ENCODE data around the gene SCAMP4. TPM values are rescaled to one million over a fixed set of nuclear protein-coding genes. Genes with fewer than 3 reads are reported as not detected.

Gene SCAMP4
- polyA plus RNA-seq, 1 donor from 2014 or later, result 12.7 TPM

GRCh38 chr19:1883784-1884183, 21.4 kb upstream of the SCAMP4 start:
- peaks cover 8% of the 10 kb centered on the region for H4K20me1 ChIP-seq (ENCODE audit: insufficient read depth)
- TF ChIP-seq TAF1 (IDR thresholded peaks at IDR 0.05; ENCODE audit: low read depth) (no peak), EZH2 (IDR thresholded peaks at IDR 0.05; ENCODE audit: borderline replicate concordance, insufficient read depth, low read length, poor library complexity, severe bottlenecking) (no peak)
- H3K27me3 ChIP-seq (ENCODE audit: insufficient read depth, low read depth, low read length), result no peaks in the 10 kb centered on the region
- peaks cover 27% of the 10 kb centered on the region for H3K79me2 ChIP-seq (replicated peaks; ENCODE audit: insufficient read depth, low read length)
- H3F3A ChIP-seq (ENCODE audit: insufficient read depth, low read length, poor library complexity, severe bottlenecking), result no peaks in the 10 kb centered on the region
- no peaks in the 10 kb centered on the region for H3K9me2 ChIP-seq (ENCODE audit: insufficient read depth, low read length)
- H3K36me3 ChIP-seq (ENCODE audit: insufficient read depth, low read length), result no peaks in the 10 kb centered on the region
- H3K9ac ChIP-seq (ENCODE audit: low read length), result peak overlapping the region; percentile 88
- H3K4me3 ChIP-seq (ENCODE audit: low read length), result peak overlapping the region; percentile 98
- H2AFZ ChIP-seq (ENCODE audit: low read depth, low read length), result no peak overlapping the region
- no peaks in the 10 kb centered on the region for H3K9me3 ChIP-seq (ENCODE audit: low read length)
- H3K4me2 ChIP-seq (ENCODE audit: low read length), result peak overlapping the region; percentile 83
- H3K27ac ChIP-seq (ENCODE audit: low read length), result no peak overlapping the region

GRCh38 chr19:1884291-1884718, 20.9 kb upstream of the SCAMP4 start:
- Histone ChIP-seq H3K9me3 (ENCODE audit: low read length) (no peaks in the 10 kb centered on the region), H3K9me2 (ENCODE audit: insufficient read depth, low read length) (no peaks in the 10 kb centered on the region), H3K4me2 (ENCODE audit: low read length) (peak overlapping the region; percentile 83), H3K9ac (ENCODE audit: low read length) (peak overlapping the region; percentile 88), H3K79me2 (replicated peaks; ENCODE audit: insufficient read depth, low read length) (peaks cover 27% of the 10 kb centered on the region), H4K20me1 (ENCODE audit: insufficient read depth) (peaks cover 8% of the 10 kb centered on the region), H3K4me3 (ENCODE audit: low read length) (peak overlapping the region; percentile 98), H3K27ac (ENCODE audit: low read length) (peak overlapping the region; percentile 61), H3K27me3 (ENCODE audit: insufficient read depth, low read depth, low read length) (no peaks in the 10 kb centered on the region), H3K36me3 (ENCODE audit: insufficient read depth, low read length) (no peaks in the 10 kb centered on the region), H2AFZ (ENCODE audit: low read depth, low read length) (no peak overlapping the region), H3F3A (ENCODE audit: insufficient read depth, low read length, poor library complexity, severe bottlenecking) (no peaks in the 10 kb centered on the region)
- TF ChIP-seq MXI1 (conservative IDR thresholded peaks at IDR 0.05; ENCODE audit: poor library complexity, severe bottlenecking) (no peak), EZH2 (IDR thresholded peaks at IDR 0.05; ENCODE audit: borderline replicate concordance, insufficient read depth, low read length, poor library complexity, severe bottlenecking) (no peak), TAF1 (IDR thresholded peaks at IDR 0.05; ENCODE audit: low read depth) (no peak), SMC3 (conservative IDR thresholded peaks at IDR 0.05; ENCODE audit: poor library complexity) (no peak), POLR2AphosphoS5 (IDR thresholded peaks at IDR 0.05) (no peak), EP300 (conservative IDR thresholded peaks at IDR 0.05; ENCODE audit: poor library complexity, severe bottlenecking) (no peak), REST (IDR thresholded peaks at IDR 0.05; ENCODE audit: borderline replicate concordance) (no peak), RAD21 (conservative IDR thresholded peaks at IDR 0.05) (no peak)

GRCh38 chr19:1884719-1885334, 20.4 kb upstream of the SCAMP4 start:
- peak overlapping the region; percentile 61 for H3K27ac ChIP-seq (ENCODE audit: low read length)
- H4K20me1 ChIP-seq (ENCODE audit: insufficient read depth), result peaks cover 8% of the 10 kb centered on the region
- no peaks in the 10 kb centered on the region for H3K9me2 ChIP-seq (ENCODE audit: insufficient read depth, low read length)
- no peaks in the 10 kb centered on the region for H3K36me3 ChIP-seq (ENCODE audit: insufficient read depth, low read length)
- peak overlapping the region; percentile 83 for H3K4me2 ChIP-seq (ENCODE audit: low read length)
- H3K27me3 ChIP-seq (ENCODE audit: insufficient read depth, low read depth, low read length), result no peaks in the 10 kb centered on the region
- H3F3A ChIP-seq (ENCODE audit: insufficient read depth, low read length, poor library complexity, severe bottlenecking), result no peaks in the 10 kb centered on the region
- H3K79me2 ChIP-seq (replicated peaks; ENCODE audit: insufficient read depth, low read length), result peaks cover 27% of the 10 kb centered on the region
- TF ChIP-seq MXI1 (conservative IDR thresholded peaks at IDR 0.05; ENCODE audit: poor library complexity, severe bottlenecking) (no peak), EP300 (conservative IDR thresholded peaks at IDR 0.05; ENCODE audit: poor library complexity, severe bottlenecking) (no peak), REST (IDR thresholded peaks at IDR 0.05; ENCODE audit: borderline replicate concordance) (peak; percentile 45), RAD21 (conservative IDR thresholded peaks at IDR 0.05) (no peak), POLR2AphosphoS5 (IDR thresholded peaks at IDR 0.05) (no peak)
- peak overlapping the region; percentile 88 for H3K9ac ChIP-seq (ENCODE audit: low read length)
- no peak overlapping the region for H2AFZ ChIP-seq (ENCODE audit: low read depth, low read length)
- H3K9me3 ChIP-seq (ENCODE audit: low read length), result no peaks in the 10 kb centered on the region
- H3K4me3 ChIP-seq (ENCODE audit: low read length), result peak overlapping the region; percentile 98
